IMR-90 (cell line): ENCODE measurements around the gene TNK1. TPM values are rescaled to one million over a fixed set of nuclear protein-coding genes. Genes with fewer than 3 reads are reported as not detected.

Source experiments
- ATAC-seq: fragments of 200-7000 bp; cut with Tn5 transposase; 2 replicates; pipeline ENCODE4 v1.9.1; 2020; ENCODE audit warnings: low read depth, mild to moderate bottlenecking, moderate library complexity
- BruUV-seq: library from RNA; stranded (reverse); fragments of 400-500 nt; replicated peaks from 2 replicates; lab custom pipeline; 2021; lab: Mats Ljungman, UMichigan
- CTCF ChIA-PET: fragments of 300-600 bp; formaldehyde crosslinking; extraction: SDS; loops from one replicate; lab custom pipeline; 2021; ENCODE audit warnings: antibody characterized with exemption; lab: Yijun Ruan, JAX
- POLR2A ChIA-PET: fragments of 300-600 bp; sonication (Branson Sonifier 250); formaldehyde crosslinking; loops from one replicate; lab custom pipeline; 2022; ENCODE audit warnings: antibody characterized with exemption; ENCODE audit not compliant: unreplicated experiment; lab: Charles Lee
- DNase-seq: peaks from one replicate; pipeline ENCODE4 v3.0.0; 2013
- H2AFZ ChIP-seq: replicated peaks from 2 replicates; pipeline ENCODE3; 2013; ENCODE audit warnings: low read length, mild to moderate bottlenecking; ENCODE audit not compliant: poor library complexity
- H2AK5ac ChIP-seq: 2 replicates; pipeline ENCODE4 v1.6.1; 2013; ENCODE audit warnings: low read depth, low read length, inconsistent platforms
- H2AK9ac ChIP-seq: replicated peaks from 2 replicates; pipeline ENCODE3; 2013; ENCODE audit warnings: mild to moderate bottlenecking, low read depth, low read length, moderate library complexity; ENCODE audit not compliant: poor library complexity
- H2BK120ac ChIP-seq: 2 replicates; pipeline ENCODE4 v1.6.1; 2013; ENCODE audit warnings: low read depth, low read length, inconsistent platforms
- H2BK15ac ChIP-seq: 3 replicates; pipeline ENCODE4 v1.6.1; 2013; ENCODE audit warnings: low read depth, low read length, inconsistent platforms
- H2BK20ac ChIP-seq: 2 replicates; pipeline ENCODE4 v1.6.1; 2013; ENCODE audit warnings: low read depth, mild to moderate bottlenecking, inconsistent platforms, low read length, moderate library complexity
- H2BK5ac ChIP-seq: 2 replicates; pipeline ENCODE4 v1.6.1; 2013; ENCODE audit warnings: mild to moderate bottlenecking, low read depth, low read length, inconsistent platforms; ENCODE audit not compliant: poor library complexity, severe bottlenecking
- H3K14ac ChIP-seq: replicated peaks from 2 replicates; pipeline ENCODE4 v1.6.1; 2013; ENCODE audit warnings: low read depth, low read length, inconsistent platforms
- H3K18ac ChIP-seq: 2 replicates; pipeline ENCODE4 v1.6.1; 2013; ENCODE audit warnings: low read depth, low read length, control low read depth
- H3K23ac ChIP-seq: 2 replicates; pipeline ENCODE4 v1.6.1; 2013; ENCODE audit warnings: low read depth, low read length, inconsistent platforms
- H3K27ac ChIP-seq: 2 replicates; pipeline ENCODE4 v1.5.1; 2013; ENCODE audit warnings: mild to moderate bottlenecking, control low read depth, low read length; ENCODE audit not compliant: insufficient read depth
- H3K27me3 ChIP-seq: 2 replicates; pipeline ENCODE4 v1.6.1; 2013; ENCODE audit warnings: low read length; ENCODE audit not compliant: control insufficient read depth, insufficient read depth
- H3K36me3 ChIP-seq: 2 replicates; pipeline ENCODE4 v1.6.1; 2013; ENCODE audit warnings: low read length, mixed read lengths; ENCODE audit not compliant: control insufficient read depth, insufficient read depth
- H3K4ac ChIP-seq: 2 replicates; pipeline ENCODE4 v1.6.1; 2013; ENCODE audit warnings: low read depth, low read length, inconsistent platforms
- H3K4me1 ChIP-seq: 2 replicates; pipeline ENCODE4 v1.6.1; 2013; ENCODE audit warnings: low read length, mixed read lengths; ENCODE audit not compliant: control insufficient read depth, insufficient read depth
- H3K4me2 ChIP-seq: 2 replicates; pipeline ENCODE4 v1.6.1; 2013; ENCODE audit warnings: low read depth, mild to moderate bottlenecking, control low read depth, low read length, moderate library complexity
- H3K4me3 ChIP-seq: 2 replicates; pipeline ENCODE4 v1.5.1; 2013; ENCODE audit warnings: low read depth, mild to moderate bottlenecking, control low read depth, low read length, moderate library complexity; ENCODE audit not compliant: insufficient read depth
- H3K56ac ChIP-seq: 2 replicates; pipeline ENCODE4 v1.6.1; 2013; ENCODE audit warnings: low read length, inconsistent platforms; ENCODE audit not compliant: insufficient read depth; ENCODE audit errors: extremely low read depth
- H3K79me1 ChIP-seq, 2 experiments: 2 replicates each; pipeline ENCODE4 v1.6.1; 2013; ENCODE audit warnings: low read length in 2 of 2, inconsistent platforms in 1 of 2, low read depth in 1 of 2
- H3K9ac ChIP-seq: 2 replicates; pipeline ENCODE4 v1.6.1; 2013; ENCODE audit warnings: low read depth, low read length, control low read depth
- H3K9me1 ChIP-seq: 2 replicates; pipeline ENCODE4 v1.6.1; 2013; ENCODE audit warnings: low read length, inconsistent platforms; ENCODE audit not compliant: insufficient read depth
- H3K9me3 ChIP-seq: 2 replicates; pipeline ENCODE4 v1.6.1; 2013; ENCODE audit warnings: low read length; ENCODE audit not compliant: control insufficient read depth, insufficient read depth
- H4K20me1 ChIP-seq: 2 replicates; pipeline ENCODE4 v1.6.1; 2013; ENCODE audit warnings: low read length, inconsistent platforms; ENCODE audit not compliant: insufficient read depth
- H4K5ac ChIP-seq: 2 replicates; pipeline ENCODE4 v1.6.1; 2013; ENCODE audit warnings: mild to moderate bottlenecking, low read depth, low read length, control low read depth
- H4K8ac ChIP-seq, 2 experiments: 2 replicates each; pipeline ENCODE4 v1.6.1; 2013; ENCODE audit warnings: low read depth in 2 of 2, low read length in 2 of 2, control low read depth in 1 of 2, inconsistent platforms in 1 of 2
- H4K91ac ChIP-seq: 2 replicates; pipeline ENCODE4 v1.6.1; 2013; ENCODE audit warnings: low read depth, low read length, inconsistent platforms; ENCODE audit not compliant: insufficient read depth
- CHD1 ChIP-seq: IDR thresholded peaks from 2 replicates; pipeline ENCODE4 v1.6.1; 2012; ENCODE audit warnings: low read depth, low read length, improper control_type of control experiment
- RAD21 ChIP-seq: IDR thresholded peaks from 2 replicates; pipeline ENCODE4 v1.6.1; 2012; ENCODE audit warnings: low read length, improper control_type of control experiment
- WGBS, 2 experiments: methylation state at CpG; one replicate each; pipeline versions ENCODE4 v1.1.5 to v1.1.7; 2013; ENCODE audit warnings: missing lambda C conversion rate in 2 of 2; ENCODE audit not compliant: insufficient read length in 1 of 2; ENCODE audit errors: extremely low coverage in 2 of 2; 5-methylcytosine and 5-hydroxymethylcytosine counted together
- dilution Hi-C: fragments of 300-500 bp; cut with HindIII; formaldehyde crosslinking; loops from one replicate; pipeline ENCODE4 v1.14.3; 2018; ENCODE audit warnings: low sequenced_read_pairs; ENCODE audit not compliant: unreplicated experiment
- in situ Hi-C: fragments of 300-500 bp; cut with MboI; formaldehyde crosslinking; loops from 3 replicates; pipeline ENCODE4 v1.14.3; 2019; ENCODE audit warnings: low sequenced_read_pairs, inconsistent platforms, mixed read lengths
- intact Hi-C: fragments of 100-400 bp; cut with micrococcal nuclease; formaldehyde crosslinking; loops from 2 replicates; pipeline ENCODE4 v1.10.0; 2022
- polyA plus RNA-seq, 3 experiments: library from polyadenylated mRNA; depleted of rRNA; stranded (reverse); fragments of >200 nt; gene quantifications; 2 replicates each; pipeline ENCODE4 v1.2.3, GENCODE V29; 2012; ENCODE audit warnings: low replicate concordance in 1 of 3
- total RNA-seq: library from RNA; depleted of rRNA; stranded (reverse); fragments of >200 nt; gene quantifications from 2 replicates; pipeline ENCODE4 v1.2.3, GENCODE V29; 2012
- TF ChIP-seq, protein P1 (sequence below): fragments of 150-350 bp; IDR thresholded peaks from 2 replicates; pipeline ENCODE4 v1.6.1; 2016; ENCODE audit warnings: low read depth, mild to moderate bottlenecking, low read length, moderate library complexity, borderline replicate concordance

TNK1 gene
- total and polyA plus RNA-seq, 2 of the 4 experiments (the other 2 are of a cell fraction), result 0.44 to 0.54 TPM

GRCh38 chr17:7414837-7415236, 33.9 kb downstream of the TNK1 start:
- ChIA-PET CTCF (no interaction called here), POLR2A (no interaction called here)
- Histone ChIP-seq H3K4me2 (no peak overlapping the region), H2AK9ac (no peak overlapping the region), H2BK15ac (no peak overlapping the region), H3K18ac (no peak overlapping the region), H3K4ac (no peak overlapping the region), H2AK5ac (no peak overlapping the region), H3K9me3 (no peaks in the 10 kb centered on the region), H3K27ac (no peak overlapping the region), H2BK20ac (no peak overlapping the region), H3K79me1 (no peaks in the 10 kb centered on the region; a peak in 1 of 4 replicates), H3K56ac (no peak overlapping the region), H4K20me1 (peaks cover 7% of the 10 kb centered on the region; the same call in 1 of the 2 replicates), H3K9ac (no peak overlapping the region), H3K14ac (no peak overlapping the region), H4K8ac (no peak overlapping the region), H3K27me3 (no peaks in the 10 kb centered on the region), H2AFZ (no peak overlapping the region), H3K36me3 (peaks cover 39% of the 10 kb centered on the region), H3K4me3 (no peak overlapping the region), H3K23ac (no peak overlapping the region), H4K5ac (no peak overlapping the region), H4K91ac (no peak overlapping the region), H2BK120ac (no peak overlapping the region), H3K9me1 (peaks cover 4% of the 10 kb centered on the region; the same call in 1 of the 2 replicates), H3K4me1 (peaks cover 4% of the 10 kb centered on the region; the same call in 1 of the 2 replicates), H2BK5ac (no peak overlapping the region)
- no peak for ATAC-seq
- in situ Hi-C loops, result no loop called here
- dilution Hi-C loops, result no loop called here
- TF ChIP-seq RAD21 (no peak), CHD1 (no peak)
- TF ChIP-seq, protein P1, sequence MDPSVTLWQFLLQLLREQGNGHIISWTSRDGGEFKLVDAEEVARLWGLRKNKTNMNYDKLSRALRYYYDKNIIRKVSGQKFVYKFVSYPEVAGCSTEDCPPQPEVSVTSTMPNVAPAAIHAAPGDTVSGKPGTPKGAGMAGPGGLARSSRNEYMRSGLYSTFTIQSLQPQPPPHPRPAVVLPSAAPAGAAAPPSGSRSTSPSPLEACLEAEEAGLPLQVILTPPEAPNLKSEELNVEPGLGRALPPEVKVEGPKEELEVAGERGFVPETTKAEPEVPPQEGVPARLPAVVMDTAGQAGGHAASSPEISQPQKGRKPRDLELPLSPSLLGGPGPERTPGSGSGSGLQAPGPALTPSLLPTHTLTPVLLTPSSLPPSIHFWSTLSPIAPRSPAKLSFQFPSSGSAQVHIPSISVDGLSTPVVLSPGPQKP, result no peak
- DNase-seq, result no peak
- 86% methylated on average over 5 of the region's 14 CpGs; no CpG with 5 or more reads in 1 of the 2 experiments for WGBS, 2 experiments
- intact Hi-C loops, result no loop called here
- no TSS peak for BruUV-seq
